NB4 (cell line): ENCODE measurements around the gene ARHGEF38.

Experiments used
- CTCF ChIP-seq: IDR thresholded peaks from one replicate; pipeline ENCODE4 v1.5.1; 2012; ENCODE audit warnings: low read depth, low read length
- POLR2A ChIP-seq: IDR thresholded peaks from 2 replicates; pipeline ENCODE4 v1.6.1; 2011; ENCODE audit warnings: mild to moderate bottlenecking; ENCODE audit not compliant: insufficient read length; ENCODE audit errors: extremely low read depth

DNA sequence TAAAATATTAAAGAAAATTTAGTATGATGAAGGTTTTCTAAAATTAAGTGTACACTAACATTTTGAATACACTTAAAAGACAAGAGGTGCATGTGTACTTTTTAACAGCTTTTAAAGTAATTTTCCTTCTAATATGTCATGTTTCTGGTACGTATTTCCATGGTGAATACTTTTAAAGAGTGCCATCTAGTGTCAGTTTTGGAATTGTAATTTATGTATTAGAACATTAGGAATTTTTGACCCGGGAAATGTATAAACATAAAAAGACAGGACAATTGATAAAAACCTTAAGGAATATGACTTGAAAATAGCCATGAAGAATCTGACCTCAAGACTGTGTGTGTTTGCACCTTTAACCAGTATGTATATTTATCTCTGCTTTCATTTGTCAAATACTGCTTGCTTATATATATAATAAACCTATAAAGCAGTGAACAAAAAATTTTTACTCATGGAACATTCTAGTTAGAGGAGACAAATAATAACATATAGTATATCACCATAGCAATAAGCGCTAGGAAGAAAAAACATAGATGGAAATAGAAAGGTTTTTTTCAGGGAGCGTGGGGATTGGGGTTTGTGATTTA is 163.4 kb downstream of the ARHGEF38 start:
- TF ChIP-seq CTCF (no peak), POLR2A (no peak)
